DMS 273 treated with DMSO at 0.1 percent for 48 hours (cell line): Measurements from ENCODE around the gene MTRFR.
"Not testable (repeated sequence)": the region's sequence is repeated elsewhere in the genome, so short reads cannot be mapped to it uniquely, and the experiment has no call there.

Experiments
- DNase-seq: peaks from one replicate; lab custom pipeline; 2025; lab: John Stamatoyannopoulos, UW

Gene MTRFR

DNA sequence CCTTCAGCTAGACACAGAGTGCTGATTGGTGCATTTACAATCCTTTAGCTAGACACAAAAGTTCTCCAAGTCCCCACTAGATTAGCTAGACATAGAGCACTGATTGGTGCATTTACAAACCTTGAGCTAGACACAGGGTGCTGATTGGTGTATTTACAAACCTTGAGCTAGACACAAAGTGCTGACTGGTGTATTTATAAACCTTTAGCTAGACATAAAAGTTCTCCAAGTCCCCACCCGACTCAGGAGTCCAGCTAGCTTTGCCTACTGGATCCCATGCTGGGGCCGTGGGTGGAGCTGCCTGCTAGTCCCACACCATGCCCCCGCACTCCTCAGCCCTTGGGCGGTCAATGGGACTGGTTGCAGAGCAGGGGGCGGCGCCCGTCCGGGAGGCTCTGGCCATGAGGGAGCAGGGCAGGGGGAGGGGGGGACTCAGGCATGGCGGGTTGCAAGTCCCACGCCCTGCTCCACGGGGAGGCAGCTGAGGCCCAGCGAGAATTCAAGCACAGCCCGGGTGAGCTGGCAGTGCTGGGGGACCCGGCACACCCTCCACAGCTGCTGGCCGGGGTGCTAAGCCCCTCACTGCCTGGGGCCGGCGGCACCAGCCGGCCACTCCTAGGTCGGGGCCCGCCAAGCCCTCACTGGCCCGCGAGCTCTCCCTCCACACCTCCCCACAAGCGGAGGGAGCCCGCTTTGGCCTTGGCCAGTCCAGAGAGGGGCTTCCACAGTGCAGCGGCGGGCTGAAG, 15.9 kb downstream of the MTRFR start:
- DNase-seq: not testable (repeated sequence)

DNA sequence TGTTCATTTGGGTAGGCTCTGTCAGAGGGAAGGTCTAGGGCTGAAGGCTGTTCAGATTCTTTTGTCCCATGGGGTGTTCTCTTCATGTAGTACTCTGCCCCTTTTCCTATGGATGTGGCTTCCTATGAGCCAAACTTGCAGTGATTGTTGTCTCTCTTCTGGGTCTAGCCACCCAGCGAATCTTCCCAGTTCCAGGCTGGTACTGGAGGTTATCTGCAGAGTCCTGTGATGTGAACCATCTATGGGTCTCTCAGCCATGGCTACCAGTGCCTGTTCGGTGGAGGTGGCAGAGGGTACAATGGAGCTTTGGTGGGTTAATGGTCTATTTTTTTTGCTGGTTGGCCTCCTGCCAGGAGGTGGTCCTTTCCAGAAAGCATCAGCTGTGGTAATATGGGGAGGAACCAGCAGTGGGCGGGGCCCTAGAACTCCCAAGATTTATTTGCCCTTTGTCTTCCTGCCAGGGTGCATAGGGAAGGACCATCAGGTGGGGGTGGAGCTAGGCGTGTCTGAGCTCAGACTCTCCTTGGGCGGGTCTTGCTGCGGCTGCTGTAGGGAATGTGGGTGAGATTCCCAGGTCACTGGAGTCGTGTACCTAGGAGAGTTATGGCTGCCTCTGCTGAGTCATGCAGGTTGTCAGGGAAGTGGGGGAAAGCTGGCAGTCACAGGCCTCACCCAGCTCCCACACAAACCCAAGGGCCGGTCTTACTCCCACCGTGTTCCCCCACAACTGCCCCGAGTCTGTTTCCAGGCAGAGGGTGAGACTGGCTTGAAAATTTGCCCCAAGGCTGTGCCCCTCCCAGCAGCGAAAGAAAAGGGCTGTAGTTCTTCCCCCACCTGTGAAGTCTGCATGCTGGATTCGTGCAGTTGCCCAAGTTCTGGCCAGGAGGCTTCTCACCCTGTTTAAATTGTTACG, 17.5 kb downstream of the MTRFR start:
- peak; percentile 75 for DNase-seq

DNA sequence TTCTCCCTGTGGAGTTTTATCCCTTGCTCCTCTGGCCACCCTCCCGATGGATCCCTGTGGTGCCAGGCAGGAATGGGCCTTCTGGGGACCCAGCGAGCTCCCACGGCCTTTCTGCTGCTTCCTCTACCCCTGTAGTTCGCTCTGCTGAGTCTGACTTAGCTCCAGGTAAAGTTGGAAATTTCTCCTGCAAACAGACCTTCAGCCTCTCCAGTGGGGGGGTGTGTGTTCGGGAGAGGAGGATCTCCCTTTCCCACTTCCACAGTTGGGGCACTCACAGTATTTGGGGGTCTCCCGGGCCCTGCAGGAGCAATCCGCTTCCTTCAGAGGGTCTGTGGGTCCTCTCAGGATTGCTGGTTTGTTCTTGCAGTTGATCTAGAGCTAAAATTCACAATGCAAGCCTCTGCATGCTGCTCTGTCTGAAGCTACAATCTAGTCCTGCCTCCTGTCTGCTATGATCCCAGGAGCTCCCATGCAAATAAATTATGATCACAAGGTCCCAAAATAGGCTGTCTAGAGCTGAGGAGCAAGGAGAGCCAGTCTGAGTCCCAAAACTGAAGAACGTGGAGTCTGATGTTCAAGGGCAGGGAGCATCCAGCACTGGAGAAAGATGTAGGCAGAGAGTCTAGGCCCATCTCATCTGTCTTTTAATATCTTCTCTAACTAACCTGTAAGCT, 18.3 kb downstream of the MTRFR start:
- DNase-seq: no peak

GRCh38 chr12:123252365-123252764, 19.1 kb downstream of the MTRFR start:
- peak; percentile 87 for DNase-seq

DNA sequence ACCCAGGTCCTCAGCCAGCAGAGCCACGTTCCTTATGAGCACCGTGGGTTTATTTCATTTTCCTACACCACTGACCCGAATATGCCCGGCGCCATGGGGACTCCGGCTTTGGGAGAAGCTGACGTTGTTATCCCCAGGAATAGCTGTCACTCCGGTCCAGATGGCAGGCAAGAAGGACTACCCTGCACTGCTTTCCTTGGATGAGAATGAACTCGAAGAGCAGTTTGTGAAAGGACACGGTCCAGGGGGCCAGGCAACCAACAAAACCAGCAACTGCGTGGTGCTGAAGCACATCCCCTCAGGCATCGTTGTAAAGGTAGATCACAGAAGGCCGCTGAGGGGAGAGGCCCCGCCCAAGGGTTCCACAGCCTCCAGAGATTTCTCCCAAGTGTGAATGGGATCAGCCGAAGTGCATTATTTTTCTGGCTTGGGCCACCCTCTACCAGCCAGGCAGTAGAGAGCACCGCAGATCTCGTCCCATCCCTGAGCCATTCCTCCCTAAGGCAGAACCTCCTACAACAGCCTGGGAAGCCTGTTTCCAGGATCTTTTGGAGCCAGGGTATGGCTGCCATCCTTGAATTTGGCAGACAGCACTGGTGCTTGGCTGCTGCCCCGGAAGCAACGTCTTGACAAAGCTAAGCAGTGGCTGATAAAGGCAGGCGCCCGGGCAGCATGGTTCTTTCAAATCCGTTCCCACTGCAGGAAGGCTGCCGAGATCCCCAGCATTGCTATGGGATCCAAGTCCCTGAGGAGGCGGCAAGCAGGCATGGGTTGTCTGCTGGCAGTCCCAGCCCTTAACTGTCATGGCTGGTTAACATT, 20.6 kb downstream of the MTRFR start:
- DNase-seq: peak; percentile 54

GRCh38 chr12:123254853-123255446, 21.7 kb downstream of the MTRFR start:
- DNase-seq: no peak

DNA sequence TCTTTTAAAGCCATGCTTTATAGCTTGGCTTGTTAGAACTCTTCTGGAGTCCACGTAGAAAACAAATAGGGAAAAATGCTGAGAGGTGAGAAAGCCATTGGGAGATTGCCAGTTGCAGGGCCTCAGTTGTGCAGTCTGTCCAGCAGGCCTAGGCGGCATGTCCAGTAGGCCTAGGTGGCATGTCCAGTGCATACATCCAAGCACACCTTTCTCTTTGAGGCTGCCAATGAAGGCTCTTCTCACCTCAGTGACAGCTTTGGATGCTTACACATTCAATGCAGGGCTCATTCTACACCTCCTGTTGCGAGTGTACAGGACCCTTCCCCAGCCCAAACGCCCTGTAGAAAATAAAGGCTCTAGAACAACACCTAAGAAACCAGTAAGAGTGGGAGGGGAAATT, 25.4 kb downstream of the MTRFR start:
- DNase-seq: no peak

- DNase-seq: no peak
Observed at GRCh38 chr12:123260081-123260480, 26.8 kb downstream of the MTRFR start.

GRCh38 chr12:123261196-123261595, 28.0 kb downstream of the MTRFR start:
- no peak for DNase-seq

GRCh38 chr12:123263196-123263817, 30.1 kb downstream of the MTRFR start:
- no peak for DNase-seq

DNA sequence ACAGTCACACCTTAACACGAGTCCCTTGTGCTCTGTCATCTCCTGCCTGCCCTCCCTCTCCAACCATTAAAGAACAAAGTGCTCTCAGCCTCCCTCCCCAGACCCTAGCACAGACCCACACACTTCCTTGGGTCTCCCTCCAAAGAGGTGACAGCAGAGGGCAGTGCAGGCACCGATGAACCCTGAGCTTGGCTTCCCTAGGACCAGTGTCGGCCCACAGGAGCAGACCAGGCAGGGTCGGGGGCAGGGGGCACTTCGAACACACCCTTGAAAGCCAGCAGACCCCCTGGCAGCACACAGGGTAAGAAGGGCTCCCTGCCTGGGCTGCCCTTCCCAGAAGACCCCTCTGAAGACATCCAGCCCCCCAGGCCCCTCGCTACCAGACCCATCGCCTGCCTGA, 31.4 kb downstream of the MTRFR start:
- no peak for DNase-seq

DNA sequence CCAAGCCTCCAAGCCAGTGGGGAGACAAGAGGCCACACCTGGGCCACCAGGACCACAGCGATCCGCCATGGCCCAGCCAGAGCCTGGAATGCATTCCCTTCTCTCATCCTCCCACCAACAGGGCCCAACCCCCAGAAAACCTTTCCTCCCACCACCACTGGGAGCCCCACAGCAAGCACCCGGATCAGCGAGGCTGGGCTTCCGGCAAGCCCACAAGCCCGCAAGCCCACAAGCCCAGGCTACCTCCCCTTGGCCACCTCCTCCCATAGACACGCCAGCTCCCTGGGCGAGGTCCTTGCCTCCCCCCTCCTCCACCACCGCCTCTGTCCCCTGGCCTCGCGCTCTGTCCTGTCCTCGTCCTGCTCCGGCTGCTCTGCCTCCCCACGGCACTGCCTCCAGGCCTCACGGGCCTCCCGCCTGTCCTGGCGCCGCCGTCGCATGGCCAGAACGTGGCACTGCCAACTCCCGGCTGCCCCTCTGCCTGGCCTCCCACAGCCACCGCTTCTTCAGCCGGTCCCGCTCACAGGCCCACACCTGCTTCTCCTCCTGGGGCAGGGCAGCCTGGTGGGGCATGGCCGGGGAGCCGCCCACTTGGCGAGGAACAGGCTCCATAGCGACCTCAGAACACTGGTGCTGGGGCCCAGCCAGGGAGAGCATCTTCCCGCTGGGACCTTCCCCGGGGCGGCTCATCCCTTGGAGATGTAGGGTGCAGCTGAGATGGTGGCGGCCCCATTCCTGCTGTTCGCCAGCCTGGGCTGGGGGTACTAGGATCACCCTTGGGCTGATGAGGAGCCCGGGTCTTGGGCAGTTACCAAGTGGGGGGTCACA, 32.8 kb downstream of the MTRFR start:
- DNase-seq: no peak

- no peak for DNase-seq
Observed at GRCh38 chr12:123266679-123267277, 33.5 kb downstream of the MTRFR start.

DNA sequence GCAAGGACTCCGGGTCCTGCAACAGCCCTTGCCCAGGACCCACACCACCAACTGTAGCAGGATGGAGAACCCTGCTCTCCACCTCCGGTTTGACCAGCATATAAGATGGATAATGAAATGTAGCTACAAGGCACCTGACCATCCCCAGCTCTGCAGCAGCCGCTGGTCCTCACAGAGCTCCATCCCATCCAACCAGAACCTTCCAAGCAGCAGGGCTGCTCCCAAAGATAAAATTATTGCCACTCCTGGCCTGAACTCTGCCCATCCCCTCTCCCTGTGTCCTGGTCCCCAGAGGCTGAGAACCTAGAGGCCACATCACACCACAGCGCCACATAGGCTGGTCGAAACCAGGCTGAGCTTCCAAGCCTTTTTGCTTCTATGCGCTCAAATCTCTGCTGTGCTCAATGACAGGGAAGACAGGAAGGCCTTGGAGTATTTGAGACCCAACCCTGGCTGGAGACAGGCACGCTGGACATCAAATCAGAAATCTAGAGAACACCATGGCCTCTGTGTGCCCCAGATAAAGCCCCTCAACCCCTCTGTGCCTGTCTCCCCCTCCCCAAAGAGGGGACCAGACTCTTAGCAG, 34.2 kb downstream of the MTRFR start:
- DNase-seq: no peak

GRCh38 chr12:123267991-123268843, 35.0 kb downstream of the MTRFR start:
- DNase-seq: peak; percentile 71

- no peak for DNase-seq
Observed at GRCh38 chr12:123268850-123269249, 35.6 kb downstream of the MTRFR start.

GRCh38 chr12:123269395-123269892, 36.2 kb downstream of the MTRFR start:
- DNase-seq: no peak

- no peak for DNase-seq
Observed at GRCh38 chr12:123269896-123270213, 36.6 kb downstream of the MTRFR start.
